GM12874 (cell line): ENCODE data around the gene PMM2.

Source experiments
- TF ChIP-seq, protein P1 (sequence below): IDR thresholded peaks from 2 replicates; pipeline ENCODE4 v1.5.1; 2011; ENCODE audit warnings: low read depth, mild to moderate bottlenecking, control low read depth, low read length, moderate library complexity; ENCODE audit not compliant: insufficient read depth

The PMM2 gene

DNA sequence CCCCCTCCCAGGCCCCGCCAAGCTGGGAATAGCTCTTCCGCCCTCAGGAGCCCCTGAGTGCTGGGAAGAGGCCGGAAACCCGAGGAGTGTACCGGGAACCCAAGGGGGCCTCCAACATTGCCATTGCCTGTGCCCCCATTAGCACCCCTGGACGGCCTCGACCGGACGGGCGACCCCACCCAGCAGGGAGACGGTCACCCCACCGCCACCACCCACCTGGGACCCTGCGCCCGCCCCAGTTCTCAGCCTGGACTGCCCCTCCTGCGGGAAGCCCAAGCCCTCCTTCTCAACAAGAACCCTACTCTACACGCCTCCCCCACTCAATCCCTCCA lies 69.2 kb downstream of the PMM2 start:
- TF ChIP-seq, protein P1, sequence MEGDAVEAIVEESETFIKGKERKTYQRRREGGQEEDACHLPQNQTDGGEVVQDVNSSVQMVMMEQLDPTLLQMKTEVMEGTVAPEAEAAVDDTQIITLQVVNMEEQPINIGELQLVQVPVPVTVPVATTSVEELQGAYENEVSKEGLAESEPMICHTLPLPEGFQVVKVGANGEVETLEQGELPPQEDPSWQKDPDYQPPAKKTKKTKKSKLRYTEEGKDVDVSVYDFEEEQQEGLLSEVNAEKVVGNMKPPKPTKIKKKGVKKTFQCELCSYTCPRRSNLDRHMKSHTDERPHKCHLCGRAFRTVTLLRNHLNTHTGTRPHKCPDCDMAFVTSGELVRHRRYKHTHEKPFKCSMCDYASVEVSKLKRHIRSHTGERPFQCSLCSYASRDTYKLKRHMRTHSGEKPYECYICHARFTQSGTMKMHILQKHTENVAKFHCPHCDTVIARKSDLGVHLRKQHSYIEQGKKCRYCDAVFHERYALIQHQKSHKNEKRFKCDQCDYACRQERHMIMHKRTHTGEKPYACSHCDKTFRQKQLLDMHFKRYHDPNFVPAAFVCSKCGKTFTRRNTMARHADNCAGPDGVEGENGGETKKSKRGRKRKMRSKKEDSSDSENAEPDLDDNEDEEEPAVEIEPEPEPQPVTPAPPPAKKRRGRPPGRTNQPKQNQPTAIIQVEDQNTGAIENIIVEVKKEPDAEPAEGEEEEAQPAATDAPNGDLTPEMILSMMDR, result no peak

DNA sequence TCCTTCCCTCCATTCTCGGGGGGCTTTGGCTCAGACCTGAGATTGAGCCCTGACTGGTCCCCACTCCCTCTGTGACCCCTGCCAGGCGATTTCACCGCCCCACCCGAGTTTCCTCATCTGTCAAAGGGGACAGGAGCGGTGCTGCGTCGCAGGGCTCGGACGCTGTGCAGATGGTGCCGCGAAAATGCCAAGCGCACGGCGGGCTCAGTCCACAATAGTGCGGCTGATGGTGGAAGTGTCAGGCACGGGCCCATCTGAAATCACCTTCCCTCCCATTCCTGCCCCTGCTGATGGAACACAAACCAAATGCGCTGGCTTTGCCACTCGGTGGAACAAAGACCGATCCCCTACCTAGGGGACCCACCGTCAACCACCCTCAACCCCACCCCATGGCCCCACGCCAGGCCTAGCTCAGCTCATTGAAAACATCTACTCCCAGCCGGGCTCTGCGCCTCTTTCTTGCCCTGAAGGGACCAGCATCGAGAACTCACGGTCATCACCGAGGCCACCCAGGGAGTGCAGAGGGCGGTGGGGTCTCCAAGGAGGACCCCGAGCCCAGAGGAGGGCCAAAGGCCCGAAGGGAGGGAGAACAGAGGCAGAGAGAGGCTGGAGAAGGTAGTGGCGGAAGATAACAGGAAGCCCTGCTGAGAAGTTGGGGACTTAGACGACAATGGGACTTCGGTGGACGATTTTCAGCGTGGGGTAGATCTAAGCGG lies 69.7 kb downstream of the PMM2 start:
- TF ChIP-seq, protein P1, result no peak

DNA sequence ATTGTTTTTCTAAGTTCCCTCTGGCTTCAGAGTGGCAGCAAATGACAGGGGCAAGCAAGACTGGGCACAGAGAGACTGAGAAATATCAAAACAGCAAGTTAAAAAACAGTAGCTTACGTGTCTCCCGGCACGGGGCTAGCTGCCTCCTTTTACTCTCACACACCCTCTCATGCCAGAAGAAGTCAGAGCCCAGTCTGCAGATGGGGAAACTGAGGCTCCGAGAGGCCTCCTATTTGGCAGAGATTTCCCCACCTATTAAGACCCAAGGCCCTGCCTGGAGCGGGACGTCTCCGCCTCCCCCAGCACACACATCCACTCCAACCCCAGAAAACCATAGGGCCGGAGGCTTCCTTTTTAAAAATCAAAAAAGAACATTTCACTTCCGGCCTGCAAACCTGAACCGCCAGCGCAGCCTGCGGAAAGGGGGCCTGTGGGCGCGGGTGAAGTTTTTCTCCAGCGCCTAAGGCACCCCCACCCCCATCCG lies 70.3 kb downstream of the PMM2 start:
- TF ChIP-seq, protein P1, result no peak

DNA sequence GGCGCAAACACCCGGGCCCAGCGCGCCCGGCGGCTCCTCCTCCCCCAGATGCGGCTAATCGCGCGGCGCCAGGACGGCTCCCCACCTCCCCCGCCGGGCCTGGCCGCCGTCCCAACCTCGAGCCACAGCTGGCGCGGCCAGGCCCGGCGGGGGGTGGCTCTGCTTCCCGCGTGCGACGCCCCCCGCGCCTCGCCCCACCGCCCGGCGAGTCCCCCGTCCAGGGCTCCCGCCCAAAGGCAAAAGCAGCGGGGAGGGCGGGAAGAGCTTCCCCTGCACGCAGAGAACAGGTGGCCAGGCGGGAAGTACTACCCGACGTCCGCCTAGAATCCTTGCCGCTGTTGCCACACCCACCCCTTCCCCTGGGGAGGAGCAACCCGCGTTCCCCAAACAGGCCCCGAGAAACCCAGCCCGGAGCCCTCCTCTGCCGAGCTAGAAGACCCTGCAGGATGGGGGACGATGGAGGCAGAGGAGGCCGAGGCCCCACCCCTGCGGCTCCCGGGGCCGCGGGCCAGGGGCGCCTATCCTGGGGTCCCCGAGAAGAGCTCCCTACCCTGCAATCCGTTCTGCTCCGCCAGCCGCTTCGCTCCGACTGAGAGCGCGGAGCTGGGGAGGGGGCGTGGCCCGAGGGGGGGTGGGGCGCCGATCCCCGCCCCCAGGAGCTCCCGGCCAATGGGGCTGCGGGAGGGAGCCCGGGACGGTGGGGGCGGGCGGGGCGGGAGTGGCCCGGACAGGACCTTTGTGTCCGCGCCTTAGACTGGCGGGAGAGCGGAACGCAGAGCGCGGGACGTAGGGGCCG lies 71.0 kb downstream of the PMM2 start, which contains the start of gene CARHSP1:
CARHSP1 (minus strand) TSS at position 591 of the 796 bp plus-strand sequence. CDS start 9,678 bp downstream, outside the sequence.
- TF ChIP-seq, protein P1, result no peak

DNA sequence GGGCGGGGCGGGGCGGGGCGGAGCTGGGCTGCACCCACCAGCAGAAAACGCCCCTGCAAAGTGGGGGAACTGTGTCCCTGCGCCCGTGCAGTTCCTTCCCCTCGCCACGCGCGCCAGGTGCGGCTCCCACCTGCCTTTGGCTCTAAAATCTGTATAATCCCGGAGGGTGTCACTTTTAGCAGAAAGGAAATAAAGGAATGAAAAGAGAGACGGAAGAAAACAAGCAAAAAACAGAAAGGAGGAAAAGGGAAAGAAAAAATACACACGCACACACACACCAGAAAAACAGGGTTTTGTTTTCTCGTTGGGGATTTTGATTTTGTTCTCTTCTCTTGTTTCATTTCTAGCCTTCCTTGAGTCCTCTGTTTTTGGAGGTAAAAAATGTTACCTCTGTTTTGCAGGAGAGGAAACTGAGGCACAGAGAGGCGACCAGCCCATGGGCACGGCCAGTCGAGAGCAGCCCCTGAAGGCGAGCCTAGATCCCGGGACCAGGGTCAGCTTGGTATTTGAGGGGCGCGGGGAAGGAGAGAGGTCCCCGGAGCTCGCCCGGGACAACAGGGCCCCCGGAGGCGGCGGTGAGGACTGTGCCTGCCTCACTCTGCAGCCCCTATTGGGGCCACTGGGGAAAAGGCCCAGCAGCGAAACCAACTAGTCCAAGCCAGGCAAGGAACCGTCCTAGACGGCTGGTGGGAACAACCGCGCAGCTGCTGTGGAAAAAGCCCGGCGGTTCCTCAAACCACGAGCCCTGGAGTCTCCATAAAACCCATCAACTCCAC lies 71.8 kb downstream of the PMM2 start:
- TF ChIP-seq, protein P1, result peak; percentile 27; the same call in 1 of the 2 replicates

DNA sequence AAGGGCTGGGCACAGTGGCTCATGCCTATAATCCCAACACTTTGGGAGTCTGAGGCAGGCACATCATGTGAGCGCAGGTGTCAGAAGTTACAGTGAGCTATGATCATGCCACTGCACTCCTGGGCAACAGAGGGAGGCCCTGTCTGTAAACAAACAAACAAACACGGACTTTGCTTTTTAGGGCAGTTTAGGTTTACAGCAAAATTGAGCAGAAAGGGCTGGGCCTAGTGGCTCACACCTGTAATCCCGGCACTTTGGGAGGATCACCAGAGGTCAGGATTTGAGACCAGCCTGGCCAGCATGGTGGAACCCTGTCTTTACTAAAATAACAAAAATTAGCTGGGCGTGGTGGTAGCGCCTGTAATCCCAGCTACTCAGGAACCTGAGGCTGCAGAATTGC lies 74.4 kb downstream of the PMM2 start:
- TF ChIP-seq, protein P1, result no peak
